Transverse colon (tissue), 4 donors: Measurements from ENCODE around the gene FEM1A. TPM values are rescaled to one million over a fixed set of nuclear protein-coding genes. Genes with fewer than 3 reads are reported as not detected.

Source experiments
- DNase-seq: peaks from one replicate; pipeline ENCODE4 v3.0.0-alpha.2; 2019
- H3K27ac ChIP-seq, 4 donors: fragments of 200-600 bp; sonication (generic); 2 replicates each; pipeline ENCODE4 v1.5.1; 2016 to 2018; ENCODE audit warnings: inconsistent platforms in 4 of 4
- H3K27me3 ChIP-seq: fragments of 200-600 bp; sonication (generic); 2 replicates; pipeline ENCODE4 v1.5.1; 2017; ENCODE audit warnings: inconsistent platforms
- H3K36me3 ChIP-seq, 4 donors: fragments of 200-600 bp; sonication (generic); 2 replicates each; pipeline ENCODE4 v1.5.1; 2017 to 2019; ENCODE audit warnings: inconsistent platforms in 4 of 4
- H3K4me1 ChIP-seq, 4 donors: fragments of 200-600 bp; sonication (generic); 2 replicates each; pipeline ENCODE4 v1.5.1; 2017 to 2020; ENCODE audit warnings: inconsistent platforms in 4 of 4
- H3K4me3 ChIP-seq, 4 donors: fragments of 200-600 bp; sonication (generic); 1 replicate in 1 of 4; 2 replicates in 3 of 4; pipeline versions ENCODE4 v1.5.1 to v1.6.1; 2017 to 2019; ENCODE audit warnings: inconsistent platforms in 4 of 4
- H3K9me3 ChIP-seq, 2 donors: fragments of 200-600 bp; sonication (generic); 2 replicates each; pipeline ENCODE4 v1.5.1; 2017 to 2019; ENCODE audit warnings: inconsistent platforms in 2 of 2
- CTCF ChIP-seq, 5 experiments: fragments of 200-600 bp in 3 of 5; fragments of 450-650 bp in 2 of 5; sonication (generic) in 3 of 5; IDR thresholded peaks; 1 replicate in 2 of 5; 2 replicates in 3 of 5; pipeline ENCODE4 v1.5.1; 2016 to 2017; ENCODE audit warnings: antibody characterized with exemption in 5 of 5, inconsistent platforms in 3 of 5, mild to moderate bottlenecking in 2 of 5, moderate library complexity in 1 of 5
- EP300 ChIP-seq: sonication (generic); formaldehyde crosslinking; IDR thresholded peaks from one replicate; pipeline ENCODE4 v1.6.1; 2017; ENCODE audit warnings: antibody characterized with exemption, low read depth
- POLR2A ChIP-seq: fragments of 450-650 bp; IDR thresholded peaks from one replicate; pipeline ENCODE4 v1.6.1; 2016; ENCODE audit warnings: antibody characterized with exemption, mild to moderate bottlenecking, moderate library complexity
- POLR2AphosphoS5 ChIP-seq, 3 donors: sonication (generic); formaldehyde crosslinking; IDR thresholded peaks; one replicate each; pipeline ENCODE4 v1.6.1; 2016; ENCODE audit warnings: antibody characterized with exemption in 3 of 3
- WGBS, 2 donors: methylation state at CpG; one replicate each; pipeline ENCODE4 v1.1.5; 2018; ENCODE audit warnings: low coverage in 1 of 2; 5-methylcytosine and 5-hydroxymethylcytosine counted together
- in situ Hi-C, 4 donors: fragments of 200-750 bp; cut with MboI; loops; one replicate each; pipeline versions ENCODE4 v1.15.0 to v1.15.1; 2017; ENCODE audit warnings: low sequenced_read_pairs in 3 of 4, low pct_ligation_motif_present in 1 of 4, low pct_unique_long_range_greater_than_20kb in 1 of 4
- intact Hi-C: fragments of 100-400 bp; cut with DNase I; formaldehyde crosslinking; loops from one replicate; pipeline ENCODE4 v1.15.1; 2023; ENCODE audit warnings: low total_unique reads
- total RNA-seq, 4 donors: library from RNA; depleted of rRNA; stranded (reverse); fragments of >200 nt; gene quantifications; one replicate each; pipeline ENCODE4 v1.1.0, GENCODE V29; 2016

FEM1A gene
- total RNA-seq, 4 donors from 2014 or later = 13.3 to 63.5 (median 15.5) TPM

GRCh38 chr19:4745986-4746385, 45.5 kb upstream of the FEM1A start:
- Histone ChIP-seq H3K27ac (no peak overlapping the region), H3K36me3 (no peaks in the 10 kb centered on the region), H3K9me3 (no peaks in the 10 kb centered on the region), H3K27me3 (peaks cover 26% of the 10 kb centered on the region), H3K4me3 (no peak overlapping the region), H3K4me1 (peaks cover 0 to 12% (median 4%) of the 10 kb centered on the region in 4 donors)
- TF ChIP-seq EP300 = no peak
- TF ChIP-seq POLR2AphosphoS5 (IDR thresholded peaks at IDR 0.05) = no peak
- no peak for TF ChIP-seq POLR2A
- TF ChIP-seq CTCF (IDR thresholded peaks at IDR 0.05) = no peak
- 76 to 88% methylated on average over 4 to 8 of the region's 8 CpGs for WGBS, 2 donors
- no peak for DNase-seq
- in situ Hi-C loops (no loop called here), intact Hi-C loops (no loop called here)

- Histone ChIP-seq H3K27me3 (peaks cover 23% of the 10 kb centered on the region), H3K4me3 (no peak overlapping the region), H3K36me3 (no peaks in the 10 kb centered on the region), H3K27ac (no peak overlapping the region), H3K9me3 (no peaks in the 10 kb centered on the region), H3K4me1 (peaks cover 0 to 12% (median 4%) of the 10 kb centered on the region in 4 donors)
- TF ChIP-seq POLR2AphosphoS5 (IDR thresholded peaks at IDR 0.05) = no peak
- TF ChIP-seq EP300 = no peak
- TF ChIP-seq POLR2A = no peak
- TF ChIP-seq CTCF (IDR thresholded peaks at IDR 0.05) = no peak
- intact Hi-C loops (no loop called here), in situ Hi-C loops (no loop called here)
- WGBS, 2 donors = 45 to 54% methylated on average over 6 to 11 of the region's 11 CpGs
- no peak for DNase-seq
Observed at GRCh38 chr19:4748185-4748584, 43.3 kb upstream of the FEM1A start.

GRCh38 chr19:4748589-4748988, 42.9 kb upstream of the FEM1A start:
- Histone ChIP-seq H3K4me1 (peaks cover 0 to 12% (median 4%) of the 10 kb centered on the region in 4 donors), H3K4me3 (no peak overlapping the region), H3K36me3 (no peaks in the 10 kb centered on the region), H3K27ac (no peak overlapping the region), H3K9me3 (no peaks in the 10 kb centered on the region), H3K27me3 (peaks cover 23% of the 10 kb centered on the region)
- intact Hi-C loops (no loop called here), in situ Hi-C loops (no loop called here)
- 43 to 46% methylated on average over 6 to 9 of the region's 9 CpGs for WGBS, 2 donors
- no peak for DNase-seq
- TF ChIP-seq POLR2A = no peak

- 68 to 76% methylated on average over 11 to 18 of the region's 18 CpGs for WGBS, 2 donors
- Histone ChIP-seq H3K27ac (no peak overlapping the region), H3K4me1 (peaks cover 0 to 5% (median under 1%) of the 10 kb centered on the region in 4 donors), H3K4me3 (no peak overlapping the region), H3K36me3 (no peaks in the 10 kb centered on the region), H3K27me3 (peaks cover 23% of the 10 kb centered on the region), H3K9me3 (no peaks in the 10 kb centered on the region)
- in situ Hi-C loops (no loop called here), intact Hi-C loops (no loop called here)
- TF ChIP-seq CTCF (IDR thresholded peaks at IDR 0.05) (no peak), POLR2AphosphoS5 (IDR thresholded peaks at IDR 0.05) (no peak), POLR2A (no peak)
- DNase-seq = no peak
Observed at GRCh38 chr19:4749870-4750590, 41.5 kb upstream of the FEM1A start.

- Histone ChIP-seq H3K9me3 (no peaks in the 10 kb centered on the region), H3K36me3 (no peaks in the 10 kb centered on the region), H3K4me1 (peaks cover 0 to 1% (median under 1%) of the 10 kb centered on the region in 4 donors), H3K27me3 (no peaks in the 10 kb centered on the region), H3K4me3 (no peak overlapping the region), H3K27ac (no peak overlapping the region)
- 60 to 75% methylated on average over 4 to 6 of the region's 6 CpGs for WGBS, 2 donors
- no peak for DNase-seq
- in situ Hi-C loops = no loop called here
- intact Hi-C loops = no loop called here
- TF ChIP-seq CTCF (IDR thresholded peaks at IDR 0.05) (no peak), POLR2AphosphoS5 (IDR thresholded peaks at IDR 0.05) (no peak), EP300 (no peak)
Observed at GRCh38 chr19:4754248-4754647, 37.3 kb upstream of the FEM1A start.
